Measurements from ENCODE around the gene DYRK4.
A peak's percentile ranks its signal among the peaks of the same experiment; 100 is the strongest.

DYRK4 gene

DNA sequence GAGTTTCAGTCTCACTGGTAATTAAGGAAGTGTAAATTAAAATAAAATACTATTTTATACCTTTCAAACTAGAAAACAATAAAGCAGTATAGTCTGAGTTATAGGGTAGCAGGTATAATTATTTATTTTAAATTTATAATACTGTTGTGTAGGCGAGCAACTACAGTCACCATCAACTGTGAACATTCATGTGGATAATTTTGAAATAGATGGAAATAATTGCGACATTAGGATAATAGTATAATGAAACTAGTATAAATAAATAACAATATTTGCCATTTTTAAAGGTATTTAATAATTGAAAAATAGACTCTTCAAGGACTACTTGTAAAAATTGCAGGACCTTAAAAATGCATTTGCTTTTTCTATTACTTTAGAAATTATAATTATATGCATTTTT, 3.8 kb upstream of the DYRK4 start:
- H3K4me3 ChIP-seq (ENCODE audit: low read depth, low read length) = no peak overlapping the region

DNA sequence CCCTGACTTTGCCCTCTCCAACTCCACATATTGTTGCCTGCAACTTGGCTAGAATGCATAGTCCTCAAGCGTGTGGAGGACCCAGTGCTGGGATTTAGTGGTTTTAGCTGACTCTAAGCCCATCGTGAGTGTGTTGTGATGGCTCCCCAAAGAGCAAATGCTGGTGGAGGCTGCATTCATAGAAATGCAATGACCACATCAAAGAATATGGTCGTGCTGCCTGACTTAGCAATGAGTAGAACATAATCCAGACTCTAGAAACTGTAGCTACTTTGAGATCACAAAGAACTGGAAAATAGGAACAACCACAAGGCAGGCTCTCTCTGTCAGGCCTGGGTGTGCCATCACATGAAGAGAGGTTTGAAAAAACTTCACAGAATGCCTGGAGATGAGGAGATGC, 1.3 kb downstream of the DYRK4 start:
- H3K4me3 ChIP-seq (ENCODE audit: low read depth, low read length) = no peak overlapping the region

DNA sequence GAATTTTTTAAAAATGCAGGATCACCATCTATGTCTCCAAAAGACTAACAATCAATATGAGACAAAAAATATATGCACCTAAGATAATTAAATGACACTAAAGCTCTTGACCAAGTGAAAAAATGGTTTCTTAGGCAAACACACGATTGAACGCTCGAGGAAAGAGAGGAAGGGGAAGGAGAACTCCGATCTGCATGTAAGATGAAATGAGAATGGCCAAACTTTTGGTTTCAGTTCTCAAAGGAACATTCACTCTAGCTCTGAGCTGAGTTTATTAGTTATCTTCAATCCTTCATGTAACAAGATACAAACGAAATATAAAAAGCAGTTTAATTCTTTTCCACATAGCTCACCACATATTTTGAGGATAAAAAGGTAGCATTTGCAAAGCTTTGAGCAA, 2.8 kb downstream of the DYRK4 start:
- H3K4me3 ChIP-seq (ENCODE audit: low read depth, low read length) = no peak overlapping the region

DNA sequence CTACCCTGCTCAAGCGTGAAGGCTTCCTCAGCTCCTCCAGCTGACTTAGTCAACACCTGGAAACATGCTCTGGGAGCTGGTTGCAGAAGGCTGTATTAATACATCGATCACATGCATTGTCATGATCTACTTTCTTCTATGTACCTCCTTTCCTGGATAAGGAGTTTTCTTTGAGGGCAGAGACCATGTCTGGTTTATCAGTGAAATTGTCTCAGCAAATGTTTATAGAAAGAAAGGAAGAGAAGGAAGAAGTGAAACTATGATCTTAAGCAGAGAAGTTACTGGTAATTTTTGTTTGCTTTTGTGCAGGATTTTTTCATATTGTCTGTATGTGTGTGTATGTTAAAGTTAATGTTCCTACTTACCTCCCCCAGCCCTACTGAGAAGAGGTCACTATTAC, 4.5 kb downstream of the DYRK4 start:
- H3K4me3 ChIP-seq (ENCODE audit: low read depth, low read length) = no peak overlapping the region

DNA sequence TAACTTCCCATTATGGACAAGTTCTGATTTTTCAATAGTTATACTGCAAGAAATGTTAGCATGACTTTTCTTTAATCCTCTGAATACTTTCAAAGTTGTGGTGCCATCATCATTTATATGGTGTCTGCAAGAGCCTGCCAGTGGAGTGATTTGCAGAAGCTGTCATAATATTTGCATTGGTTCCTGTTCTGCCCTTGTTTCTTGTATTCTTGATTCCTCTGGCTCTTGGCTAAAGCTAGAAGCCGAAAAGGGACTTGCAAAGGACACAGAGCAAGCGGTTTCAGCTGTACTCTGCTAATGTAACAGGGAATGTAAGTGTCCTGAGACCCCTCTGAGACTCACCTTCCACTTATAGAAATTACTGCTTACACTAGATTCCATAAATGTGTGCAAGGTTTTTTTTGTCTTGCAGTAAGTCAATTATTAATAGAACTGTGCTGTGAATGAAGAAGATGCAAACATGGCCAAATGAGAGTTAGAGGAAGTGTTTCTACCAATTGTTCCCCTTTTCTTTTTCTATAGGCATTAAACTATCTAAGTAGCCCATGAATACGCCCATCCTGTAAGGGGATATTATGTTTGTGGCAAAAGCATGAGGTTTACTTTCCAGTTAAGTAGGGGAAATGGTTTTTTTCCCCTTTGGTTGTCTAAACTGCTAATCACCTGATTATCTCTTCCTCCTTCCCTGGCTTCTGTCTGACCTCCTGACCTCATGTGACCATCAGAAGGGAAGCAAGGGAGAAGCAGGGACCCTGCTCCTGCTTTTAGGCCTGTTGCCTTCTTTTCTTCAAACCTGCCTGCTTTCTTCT, 5.3 kb downstream of the DYRK4 start:
- H3K4me3 ChIP-seq (ENCODE audit: low read depth, low read length) = no peak overlapping the region

DNA sequence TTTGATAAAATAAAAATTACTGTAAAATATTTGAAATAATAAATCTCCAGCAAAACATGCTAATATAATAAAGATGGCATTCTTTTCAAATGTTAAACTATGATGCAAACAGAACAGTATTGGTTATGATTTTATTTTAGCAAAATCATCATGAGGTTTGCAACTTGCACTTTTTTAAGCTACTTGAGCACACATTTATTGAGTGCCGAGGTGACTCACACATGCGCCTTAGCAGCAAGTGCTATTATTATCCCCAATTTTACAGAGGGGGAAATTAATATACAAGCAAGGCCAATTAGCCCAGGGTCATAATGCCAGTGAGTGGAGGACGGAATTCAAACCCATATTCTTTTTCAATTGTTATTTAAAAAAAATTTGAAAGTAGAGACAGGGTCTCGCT, 7.3 kb downstream of the DYRK4 start:
- no peak overlapping the region for H3K4me3 ChIP-seq (ENCODE audit: low read depth, low read length)

DNA sequence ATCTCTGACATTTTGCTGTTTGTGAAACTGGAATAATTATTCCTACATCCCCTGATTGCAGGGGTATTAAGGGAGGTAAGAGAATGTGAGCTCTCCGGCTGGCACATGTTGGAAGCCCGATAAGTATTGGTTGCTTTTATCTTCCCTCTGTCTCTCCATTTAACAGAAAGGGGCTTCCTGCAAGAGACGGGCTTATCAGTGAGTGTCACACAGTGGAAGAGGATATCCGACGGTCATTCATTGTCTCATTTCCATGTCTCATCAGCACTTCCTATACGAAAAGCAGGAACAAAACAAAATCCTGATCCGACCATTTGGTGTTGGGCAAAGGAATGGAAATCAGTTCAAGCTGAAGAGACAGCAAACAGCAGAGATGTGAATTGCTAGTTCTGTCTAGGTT, 10.7 kb downstream of the DYRK4 start:
- H3K4me3 ChIP-seq (ENCODE audit: low read depth, low read length) = no peak overlapping the region

DNA sequence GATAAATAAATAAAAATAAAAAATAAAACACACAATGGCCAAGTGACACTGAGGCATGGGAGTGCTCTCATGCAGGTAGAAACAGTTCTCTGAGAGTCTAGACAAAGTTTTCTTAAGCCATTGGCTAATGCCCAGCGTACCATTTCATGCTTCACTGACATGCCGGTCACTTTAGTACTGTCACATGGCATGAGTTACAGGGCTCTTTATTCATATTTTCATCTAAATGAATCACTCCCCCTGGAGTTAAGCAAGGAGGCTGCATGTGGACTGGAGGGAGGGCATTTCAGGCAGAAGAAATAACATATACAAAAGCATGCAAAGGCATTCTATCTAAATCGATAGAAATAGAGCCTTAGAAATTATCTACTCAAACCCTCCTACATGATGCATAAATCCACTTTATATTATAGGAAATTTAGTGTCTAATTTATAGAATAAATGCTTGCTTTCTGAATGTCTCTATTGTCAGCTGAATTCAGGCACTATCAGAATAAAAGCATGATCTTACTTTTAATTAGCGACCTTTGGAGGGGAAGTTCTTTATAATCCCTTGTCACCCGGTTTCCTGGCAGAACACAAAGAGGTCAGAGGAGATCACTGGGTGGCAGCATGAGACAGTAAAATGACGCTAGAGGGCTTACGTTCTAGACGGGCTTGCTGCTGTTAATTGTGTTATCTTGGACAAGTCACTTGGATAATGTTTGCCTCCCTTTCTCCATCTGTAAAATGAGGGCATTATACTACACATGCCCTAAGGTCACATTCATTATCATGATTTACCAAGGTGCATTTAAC, 17.5 kb downstream of the DYRK4 start:
- H3K4me3 ChIP-seq (ENCODE audit: low read depth, low read length) = no peak overlapping the region

DNA sequence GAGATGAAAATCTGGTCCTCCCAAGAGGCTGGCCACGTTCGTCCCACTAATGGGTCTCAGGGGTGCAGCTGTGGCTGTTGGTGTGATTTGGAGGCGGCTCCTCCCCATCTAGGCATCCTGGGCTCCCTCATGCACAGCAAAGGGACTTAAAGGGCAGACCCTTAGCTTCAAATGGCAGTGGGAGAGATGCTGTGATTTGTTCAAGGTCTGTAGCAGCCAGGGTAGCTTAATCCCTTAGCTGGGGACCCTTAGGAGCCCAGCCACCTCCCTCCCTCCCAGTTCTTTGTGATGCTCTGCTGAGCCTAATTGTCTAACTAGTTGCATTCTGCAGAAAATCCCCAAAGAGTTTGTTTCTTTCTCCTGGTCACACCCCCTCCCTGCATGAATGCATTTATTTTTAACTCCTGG, 18.3 kb downstream of the DYRK4 start:
- H3K4me3 ChIP-seq (ENCODE audit: low read depth, low read length) = no peak overlapping the region

DNA sequence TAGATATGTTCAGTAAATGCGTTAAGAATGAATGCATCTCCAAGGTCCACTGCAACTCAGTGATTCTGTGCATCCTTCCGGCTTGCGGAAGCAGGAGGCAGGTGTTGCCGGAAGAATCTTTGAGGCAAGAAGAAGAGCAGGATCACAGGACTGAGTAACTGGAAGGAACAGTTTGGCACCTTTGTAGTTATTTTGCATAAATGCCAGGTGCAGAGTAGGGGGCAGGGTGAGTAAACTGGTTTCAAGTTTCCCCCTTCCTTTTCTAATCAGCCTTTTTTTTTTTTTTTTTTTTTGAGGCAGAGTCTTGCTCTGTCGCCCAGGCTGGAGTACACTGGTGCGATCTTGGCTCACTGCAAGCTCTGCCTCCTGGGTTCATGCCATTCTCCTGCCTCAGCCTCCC, 22.3 kb downstream of the DYRK4 start:
- H3K4me3 ChIP-seq (ENCODE audit: low read depth, low read length) = no peak overlapping the region

DNA sequence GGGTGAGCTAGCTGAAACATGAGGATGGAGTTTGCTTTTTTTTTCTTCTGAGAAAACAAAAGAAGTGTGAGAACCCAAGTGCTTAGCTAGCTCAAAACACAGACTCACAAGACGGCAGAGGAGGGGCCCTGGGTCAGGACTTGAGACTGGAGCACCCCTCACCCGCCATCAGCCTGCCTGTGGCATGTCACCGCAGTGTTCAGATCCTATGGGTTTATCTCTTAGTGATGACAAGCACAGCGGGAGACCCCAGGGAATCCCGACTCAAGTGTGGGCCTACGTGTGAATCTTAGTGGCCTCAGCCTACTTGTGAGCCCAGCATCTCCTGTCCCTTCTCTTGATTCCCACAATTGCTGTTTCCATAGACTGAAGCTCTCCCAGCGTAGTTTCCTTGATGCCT, 22.9 kb downstream of the DYRK4 start:
- H3K4me3 ChIP-seq (ENCODE audit: low read depth, low read length) = no peak overlapping the region

DNA sequence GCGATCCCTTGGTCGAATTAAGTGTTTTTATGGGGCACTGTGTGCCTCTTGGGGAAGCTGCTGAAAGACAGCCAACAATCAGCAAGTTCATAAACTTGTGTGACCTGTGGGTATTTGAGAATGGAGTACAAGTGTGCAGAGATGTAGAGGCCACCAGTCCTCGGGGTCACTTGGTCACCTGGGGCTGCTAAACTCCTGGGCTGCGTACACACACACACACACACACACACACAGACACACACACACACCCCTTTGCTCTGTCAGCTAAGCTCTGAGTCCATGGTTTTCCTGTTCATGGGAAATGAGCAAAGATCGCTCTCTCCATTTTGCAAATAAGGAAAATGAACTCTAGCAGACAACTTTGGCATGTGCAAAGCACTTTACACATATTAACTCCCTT, 24.5 kb downstream of the DYRK4 start:
- no peak overlapping the region for H3K4me3 ChIP-seq (ENCODE audit: low read depth, low read length)

DNA sequence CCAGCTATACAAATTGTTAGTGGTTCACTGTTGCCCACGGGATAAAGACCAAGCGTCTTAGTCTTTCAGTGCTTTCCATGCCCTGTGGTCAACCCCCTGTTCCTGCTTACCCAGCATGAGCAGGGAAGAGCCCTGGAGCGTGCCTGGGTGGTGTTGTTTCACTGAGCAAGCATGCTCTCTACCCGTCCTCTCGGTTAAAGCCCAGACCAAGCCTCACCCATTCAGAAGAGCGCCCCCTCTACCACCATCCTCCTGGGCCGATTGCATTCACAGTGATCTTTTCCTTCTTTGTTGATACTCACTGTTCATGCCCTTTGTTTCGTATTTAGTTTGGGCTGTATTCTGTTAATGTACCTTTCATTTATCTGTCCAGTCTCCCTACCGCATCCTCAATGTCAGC, 25.1 kb downstream of the DYRK4 start:
- H3K4me3 ChIP-seq (ENCODE audit: low read depth, low read length) = no peak overlapping the region

DNA sequence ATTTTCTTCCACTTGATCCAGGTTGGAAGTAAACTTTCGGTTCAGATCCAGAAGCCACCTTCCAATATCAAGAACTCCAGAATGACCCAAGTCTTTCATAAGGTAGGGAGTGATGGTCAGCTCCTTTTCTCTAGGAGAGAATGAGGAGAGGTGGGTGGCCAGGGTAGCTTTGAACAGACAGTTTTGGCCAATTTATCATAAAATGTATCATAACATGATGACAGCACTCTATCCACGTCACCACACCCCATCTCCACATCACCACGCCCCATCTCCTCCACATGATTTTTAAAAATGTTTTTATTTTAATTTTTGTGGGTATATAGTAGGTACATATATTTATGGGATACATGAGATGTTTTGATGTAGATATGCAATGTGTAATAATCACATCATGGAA, 26.9 kb downstream of the DYRK4 start:
- no peak overlapping the region for H3K4me3 ChIP-seq (ENCODE audit: low read depth, low read length)

DNA sequence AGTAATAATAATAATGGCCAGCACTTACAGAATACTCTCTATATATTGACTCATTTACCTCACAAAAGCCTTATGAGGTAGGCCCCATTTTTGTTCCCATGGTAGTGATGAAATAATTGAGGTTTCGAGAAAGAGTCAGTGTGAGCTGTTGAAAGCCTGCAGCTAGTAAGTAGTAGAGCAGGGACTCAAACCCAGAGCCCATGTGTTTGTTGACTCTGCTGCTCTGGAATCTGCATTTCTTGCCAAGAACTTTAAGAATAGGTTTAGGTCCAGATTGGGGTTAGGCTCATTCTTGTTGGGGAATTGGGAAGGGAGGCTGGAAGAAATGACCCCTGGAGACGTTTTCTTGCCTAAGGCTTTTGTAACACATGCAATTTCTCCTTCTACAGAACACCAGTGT, 27.9 kb downstream of the DYRK4 start:
- H3K4me3 ChIP-seq (ENCODE audit: low read depth, low read length) = no peak overlapping the region

DNA sequence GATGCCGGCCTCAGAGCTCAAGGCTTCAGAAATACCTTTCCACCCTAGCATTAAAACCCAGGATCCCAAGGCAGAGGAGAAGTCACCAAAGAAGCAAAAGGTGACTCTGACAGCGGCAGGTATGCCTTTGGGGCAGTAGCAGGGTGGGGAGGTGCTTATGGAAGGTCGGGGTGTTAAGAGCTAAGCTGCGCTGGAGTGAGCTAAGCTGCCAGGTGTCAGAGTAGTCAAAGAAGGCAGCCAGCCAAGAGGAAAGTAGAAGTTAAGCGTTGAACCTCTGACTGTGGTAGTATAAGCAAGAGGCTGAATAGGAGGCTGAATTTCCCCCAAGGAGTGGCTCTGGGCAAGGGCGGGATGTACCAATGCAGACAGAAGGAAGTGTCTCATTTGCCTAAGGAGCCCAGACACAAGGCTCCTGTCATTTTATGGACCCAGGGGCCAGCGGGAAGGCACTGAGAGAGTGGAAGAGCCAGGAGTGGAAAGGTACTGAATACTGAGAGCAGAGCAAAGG, 29.2 kb downstream of the DYRK4 start:
- no peak overlapping the region for H3K4me3 ChIP-seq (ENCODE audit: low read depth, low read length)

DNA sequence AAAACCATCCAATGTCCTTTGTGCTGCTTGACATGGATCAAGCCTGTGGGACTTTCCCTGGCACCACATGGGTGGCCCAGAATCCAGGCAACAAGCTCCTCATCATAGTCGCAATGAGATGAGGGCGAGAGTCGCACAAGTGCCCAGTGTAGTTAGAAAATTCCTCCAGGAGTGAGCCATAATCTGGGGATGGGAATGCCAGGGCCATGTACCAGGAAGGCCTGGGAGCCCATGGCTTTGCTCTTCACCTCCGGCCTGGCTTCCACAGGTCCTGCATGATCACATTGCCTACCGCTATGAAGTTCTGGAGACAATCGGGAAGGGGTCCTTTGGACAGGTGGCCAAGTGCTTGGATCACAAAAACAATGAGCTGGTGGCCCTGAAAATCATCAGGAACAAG, 33.9 kb downstream of the DYRK4 start:
- H3K4me3 ChIP-seq (ENCODE audit: low read depth, low read length) = no peak overlapping the region

DNA sequence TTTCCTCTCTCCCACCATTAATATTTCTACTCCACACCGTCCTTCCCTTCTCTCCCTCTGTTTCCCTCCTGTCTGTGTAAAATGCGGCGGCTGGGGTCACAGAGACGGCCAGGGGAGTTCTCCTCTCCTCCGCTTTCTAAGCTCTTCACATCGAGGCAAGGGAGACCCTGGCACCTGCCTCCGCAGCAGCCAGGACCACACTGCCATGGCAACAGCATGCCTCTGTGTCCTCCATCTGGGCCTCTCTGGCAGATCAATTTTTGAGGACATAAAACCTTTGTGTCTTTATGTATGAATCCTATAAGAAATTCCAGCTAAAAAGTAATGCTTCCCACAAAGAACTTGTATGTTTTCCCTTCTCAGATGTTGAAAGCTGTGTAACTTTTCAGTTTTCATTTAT, 41.4 kb downstream of the DYRK4 start:
- no peak overlapping the region for H3K4me3 ChIP-seq (ENCODE audit: low read depth, low read length)

DNA sequence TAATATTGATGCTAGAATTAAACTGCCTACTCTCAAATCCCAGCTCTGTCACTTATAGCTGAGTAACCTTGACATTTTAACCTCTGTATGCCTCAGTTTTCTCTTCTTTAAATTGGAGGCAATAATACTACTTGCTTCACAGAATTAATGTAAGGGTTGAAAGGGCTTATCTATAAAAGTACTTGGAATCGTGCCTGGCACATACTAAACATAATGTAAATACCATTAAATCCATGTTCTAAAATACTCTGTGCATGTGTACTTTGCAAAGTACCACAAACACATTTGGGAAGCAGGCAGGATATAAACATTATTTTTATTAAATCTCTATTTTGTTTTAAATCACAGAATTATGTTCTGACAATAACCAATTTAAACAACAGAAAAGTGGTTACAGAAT, 41.9 kb downstream of the DYRK4 start:
- no peak overlapping the region for H3K4me3 ChIP-seq (ENCODE audit: low read depth, low read length)

DNA sequence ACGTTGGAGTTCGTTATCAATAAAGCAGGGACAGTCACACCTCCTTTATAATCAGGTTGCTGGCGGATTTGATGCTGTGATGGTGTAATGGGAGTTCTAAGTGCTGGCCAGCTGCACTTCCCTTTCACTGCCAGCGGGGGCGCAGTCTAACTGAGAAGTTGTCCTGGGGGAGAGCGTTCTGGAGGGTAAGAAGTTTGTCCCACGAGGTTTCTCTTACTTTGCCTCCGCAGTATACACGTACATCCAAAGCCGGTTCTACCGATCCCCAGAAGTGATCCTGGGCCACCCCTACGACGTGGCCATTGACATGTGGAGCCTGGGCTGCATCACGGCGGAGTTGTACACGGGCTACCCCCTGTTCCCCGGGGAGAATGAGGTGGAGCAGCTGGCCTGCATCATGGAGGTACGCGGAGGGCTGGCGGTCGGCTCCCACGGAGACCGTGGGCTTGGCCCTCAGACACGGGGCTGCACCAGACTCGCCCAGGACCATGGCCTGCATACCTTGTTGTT, 42.7 kb downstream of the DYRK4 start:
- H3K4me3 ChIP-seq (ENCODE audit: low read depth, low read length) = peak overlapping the region; percentile 91

DNA sequence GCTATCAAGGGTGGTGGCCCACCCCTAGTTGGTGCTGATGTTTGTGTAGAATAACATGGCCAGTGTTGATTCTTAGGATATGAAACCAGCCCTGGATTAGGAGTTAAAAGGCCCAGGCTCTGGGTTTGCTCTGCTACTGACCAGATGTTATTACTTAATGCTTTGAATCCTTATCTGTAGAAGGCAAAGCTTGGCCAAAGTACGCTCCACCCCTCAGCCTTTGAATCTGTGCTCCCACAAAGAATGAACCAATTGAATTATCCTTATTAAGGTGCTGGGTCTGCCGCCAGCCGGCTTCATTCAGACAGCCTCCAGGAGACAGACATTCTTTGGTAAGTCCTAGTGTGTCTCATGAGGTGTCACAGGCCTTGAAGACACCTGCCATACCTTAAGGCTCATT, 45.0 kb downstream of the DYRK4 start:
- H3K4me3 ChIP-seq (ENCODE audit: low read depth, low read length) = no peak overlapping the region

DNA sequence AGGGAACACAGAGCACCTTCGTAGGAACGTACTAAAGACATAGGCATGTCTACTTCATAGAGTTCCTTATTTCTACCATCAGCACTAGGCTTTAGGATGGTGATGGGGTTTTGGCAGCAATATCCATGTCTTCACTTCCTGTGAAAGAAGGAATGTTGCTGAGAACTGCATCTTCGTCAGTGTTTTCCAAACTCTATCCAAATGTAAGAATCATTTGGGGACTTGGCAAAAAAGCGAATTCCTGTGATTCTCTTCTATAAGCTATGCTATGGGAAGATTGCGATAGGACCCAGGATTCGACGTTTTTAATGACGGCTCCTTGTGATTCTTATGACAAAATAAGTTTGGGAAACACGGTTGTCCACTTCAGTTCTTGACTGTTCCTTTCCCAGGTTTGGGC, 47.1 kb downstream of the DYRK4 start:
- no peak overlapping the region for H3K4me3 ChIP-seq (ENCODE audit: low read depth, low read length)
